Esophagus squamous epithelium (tissue), 4 donors: ENCODE results near the gene MISP3.

Experiments used
- CTCF ChIP-seq, 6 experiments: fragments of 450-650 bp in 4 of 6; fragments of 200-600 bp in 2 of 6; sonication (generic) in 2 of 6; IDR thresholded peaks; one replicate each; pipeline ENCODE4 v1.5.1; 2016 to 2019; ENCODE audit warnings: antibody characterized with exemption in 6 of 6, mild to moderate bottlenecking in 4 of 6, moderate library complexity in 4 of 6
- POLR2A ChIP-seq, 4 donors: fragments of 450-650 bp; IDR thresholded peaks; one replicate each; pipeline ENCODE4 v1.6.1; 2017; ENCODE audit warnings: antibody characterized with exemption in 4 of 4, mild to moderate bottlenecking in 4 of 4, moderate library complexity in 3 of 4

GRCh38 chr19:14072535-14073260 is at the start of gene MISP3:
- no peak for TF ChIP-seq CTCF (IDR thresholded peaks at IDR 0.05)
- TF ChIP-seq POLR2A (IDR thresholded peaks at IDR 0.05): no peak
